Caco-2 (cell line): ENCODE data around the gene EPHB1. TPM values are rescaled to one million over a fixed set of nuclear protein-coding genes. Genes with fewer than 3 reads are reported as not detected.

ENCODE experiments used
- BruUV-seq: library from RNA; stranded (reverse); fragments of 400-500 nt; replicated peaks from 2 replicates; lab custom pipeline; 2021; lab: Mats Ljungman, UMichigan
- CTCF ChIA-PET: fragments of 300-600 bp; sonication (Branson Sonifier 250); formaldehyde crosslinking; loops from one replicate; lab custom pipeline; 2022; ENCODE audit warnings: antibody characterized with exemption; lab: Charles Lee
- POLR2A ChIA-PET: fragments of 300-600 bp; sonication (Branson Sonifier 250); formaldehyde crosslinking; loops from one replicate; lab custom pipeline; 2022; ENCODE audit warnings: antibody characterized with exemption; lab: Charles Lee
- DNase-seq, 2 experiments: peaks; one replicate each; pipeline versions ENCODE4 v3.0.0 to v3.0.0-alpha.2; 2020 to 2022
- H3K27me3 ChIP-seq: replicated peaks from 2 replicates; pipeline ENCODE4 v1.6.0; 2011; ENCODE audit warnings: low read length; ENCODE audit not compliant: control insufficient read depth, insufficient read depth
- H3K36me3 ChIP-seq: 2 replicates; pipeline ENCODE4 v1.5.1; 2011; ENCODE audit warnings: low read length; ENCODE audit not compliant: control insufficient read depth, insufficient read depth
- H3K4me1 ChIP-seq: fragments of 250-450 bp; sonication (Bioruptor Pico); 2 replicates; pipeline ENCODE4 v1.5.1; 2020; ENCODE audit warnings: mild to moderate bottlenecking
- H3K4me3 ChIP-seq: 2 replicates; pipeline ENCODE4 v1.5.1; 2011; ENCODE audit warnings: low read depth, mild to moderate bottlenecking, control low read depth, low read length
- H3K9me3 ChIP-seq: fragments of 250-450 bp; sonication (Bioruptor Pico); 2 replicates; pipeline ENCODE4 v1.5.1; 2020; ENCODE audit warnings: mild to moderate bottlenecking, moderate library complexity
- H3K27ac Mint-ChIP-seq: one replicate; pipeline ENCODE4 v1.8.0; 2022; ENCODE audit warnings: mixed read lengths; ENCODE audit not compliant: unreplicated experiment
- H3K27me3 Mint-ChIP-seq: one replicate; pipeline ENCODE4 v1.8.0; 2022; ENCODE audit warnings: mixed read lengths; ENCODE audit not compliant: insufficient read depth, unreplicated experiment
- H3K36me3 Mint-ChIP-seq: one replicate; pipeline ENCODE4 v1.8.0; 2022; ENCODE audit warnings: mild to moderate bottlenecking, mixed read lengths; ENCODE audit not compliant: insufficient read depth, unreplicated experiment
- H3K4me1 Mint-ChIP-seq: one replicate; pipeline ENCODE4 v1.8.0; 2022; ENCODE audit warnings: low read depth, mixed read lengths; ENCODE audit not compliant: unreplicated experiment
- H3K4me3 Mint-ChIP-seq: one replicate; pipeline ENCODE4 v1.8.0; 2022; ENCODE audit warnings: mild to moderate bottlenecking, moderate library complexity, mixed read lengths; ENCODE audit not compliant: unreplicated experiment
- H3K9me3 Mint-ChIP-seq: one replicate; pipeline ENCODE4 v1.8.0; 2022; ENCODE audit warnings: mixed read lengths; ENCODE audit not compliant: unreplicated experiment
- intact Hi-C: fragments of 100-400 bp; cut with micrococcal nuclease; formaldehyde crosslinking; loops from one replicate; pipeline ENCODE4 v1.10.0; 2022; ENCODE audit not compliant: unreplicated experiment
- total RNA-seq: library from RNA; stranded (reverse); gene quantifications from 2 replicates; pipeline ENCODE4 v1.2.3, GENCODE V29; 2022
- TF ChIP-seq, protein P1 (sequence below), 2 experiments: fragments of 200-600 bp in 1 of 2; IDR thresholded peaks; 1 replicate in 1 of 2; 2 replicates in 1 of 2; pipeline versions ENCODE4 v1.5.1 to v1.8.0; 2011 to 2022; ENCODE audit warnings: antibody characterized with exemption in 1 of 2, control low read depth in 1 of 2, inconsistent platforms in 1 of 2, low read depth in 1 of 2, low read length in 1 of 2, mild to moderate bottlenecking in 1 of 2, moderate library complexity in 1 of 2; ENCODE audit not compliant: insufficient read depth in 1 of 2, severe bottlenecking in 1 of 2, unreplicated experiment in 1 of 2

The EPHB1 gene
- total RNA-seq, 1 experiment from 2014 or later: 2.3 TPM

DNA sequence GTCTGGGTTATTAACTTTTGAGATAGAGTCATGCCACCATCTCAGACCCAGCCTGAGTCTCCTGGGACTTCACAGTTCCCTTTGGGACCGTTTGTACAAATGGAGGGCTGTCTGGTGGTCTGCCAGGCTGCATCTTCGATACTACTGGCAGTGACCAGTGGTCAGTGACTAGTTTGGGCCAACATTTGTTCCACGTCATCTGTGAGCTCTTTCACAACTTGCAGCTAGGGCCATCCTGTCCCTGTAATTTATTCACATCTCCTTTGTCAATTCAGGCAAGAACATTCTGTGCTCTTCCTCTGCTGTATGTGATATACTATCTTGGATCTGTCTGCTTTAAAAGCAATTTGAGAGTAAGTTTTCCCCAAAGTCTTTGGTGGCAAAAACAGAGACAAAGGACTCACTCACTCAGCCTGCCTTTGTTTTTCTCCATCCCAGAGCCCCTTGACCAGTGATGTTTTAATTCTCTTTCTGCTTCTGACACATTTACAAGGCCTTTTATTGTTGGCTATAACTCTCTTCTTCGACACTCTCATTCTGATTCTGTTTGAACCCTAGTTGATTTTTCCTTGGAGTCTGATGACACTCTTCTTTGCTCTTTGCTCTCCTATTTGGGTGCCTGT is 353.4 kb downstream of the EPHB1 start:
- TF ChIP-seq, protein P1, sequence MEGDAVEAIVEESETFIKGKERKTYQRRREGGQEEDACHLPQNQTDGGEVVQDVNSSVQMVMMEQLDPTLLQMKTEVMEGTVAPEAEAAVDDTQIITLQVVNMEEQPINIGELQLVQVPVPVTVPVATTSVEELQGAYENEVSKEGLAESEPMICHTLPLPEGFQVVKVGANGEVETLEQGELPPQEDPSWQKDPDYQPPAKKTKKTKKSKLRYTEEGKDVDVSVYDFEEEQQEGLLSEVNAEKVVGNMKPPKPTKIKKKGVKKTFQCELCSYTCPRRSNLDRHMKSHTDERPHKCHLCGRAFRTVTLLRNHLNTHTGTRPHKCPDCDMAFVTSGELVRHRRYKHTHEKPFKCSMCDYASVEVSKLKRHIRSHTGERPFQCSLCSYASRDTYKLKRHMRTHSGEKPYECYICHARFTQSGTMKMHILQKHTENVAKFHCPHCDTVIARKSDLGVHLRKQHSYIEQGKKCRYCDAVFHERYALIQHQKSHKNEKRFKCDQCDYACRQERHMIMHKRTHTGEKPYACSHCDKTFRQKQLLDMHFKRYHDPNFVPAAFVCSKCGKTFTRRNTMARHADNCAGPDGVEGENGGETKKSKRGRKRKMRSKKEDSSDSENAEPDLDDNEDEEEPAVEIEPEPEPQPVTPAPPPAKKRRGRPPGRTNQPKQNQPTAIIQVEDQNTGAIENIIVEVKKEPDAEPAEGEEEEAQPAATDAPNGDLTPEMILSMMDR (IDR thresholded peaks at IDR 0.05; ENCODE audit: insufficient read depth in 1 of 2, low read depth in 1 of 2, low read length in 1 of 2, severe bottlenecking in 1 of 2, unreplicated experiment in 1 of 2): no peak
- ChIA-PET POLR2A (no interaction called here), CTCF (no interaction called here)
- Histone ChIP-seq H3K9me3 (no peaks in the 10 kb centered on the region), H3K36me3 (no peaks in the 10 kb centered on the region), H3K27me3 (no peaks in the 10 kb centered on the region), H3K4me3 (no peak overlapping the region), H3K4me1 (no peaks in the 10 kb centered on the region)
- Mint-ChIP-seq H3K9me3 (no peaks in the 10 kb centered on the region), H3K4me1 (no peaks in the 10 kb centered on the region), H3K27me3 (peaks cover 12% of the 10 kb centered on the region), H3K36me3 (no peaks in the 10 kb centered on the region), H3K4me3 (no peak overlapping the region), H3K27ac (no peak overlapping the region)
- BruUV-seq: no TSS peak
- no peak for DNase-seq
- intact Hi-C loops: no loop called here

DNA sequence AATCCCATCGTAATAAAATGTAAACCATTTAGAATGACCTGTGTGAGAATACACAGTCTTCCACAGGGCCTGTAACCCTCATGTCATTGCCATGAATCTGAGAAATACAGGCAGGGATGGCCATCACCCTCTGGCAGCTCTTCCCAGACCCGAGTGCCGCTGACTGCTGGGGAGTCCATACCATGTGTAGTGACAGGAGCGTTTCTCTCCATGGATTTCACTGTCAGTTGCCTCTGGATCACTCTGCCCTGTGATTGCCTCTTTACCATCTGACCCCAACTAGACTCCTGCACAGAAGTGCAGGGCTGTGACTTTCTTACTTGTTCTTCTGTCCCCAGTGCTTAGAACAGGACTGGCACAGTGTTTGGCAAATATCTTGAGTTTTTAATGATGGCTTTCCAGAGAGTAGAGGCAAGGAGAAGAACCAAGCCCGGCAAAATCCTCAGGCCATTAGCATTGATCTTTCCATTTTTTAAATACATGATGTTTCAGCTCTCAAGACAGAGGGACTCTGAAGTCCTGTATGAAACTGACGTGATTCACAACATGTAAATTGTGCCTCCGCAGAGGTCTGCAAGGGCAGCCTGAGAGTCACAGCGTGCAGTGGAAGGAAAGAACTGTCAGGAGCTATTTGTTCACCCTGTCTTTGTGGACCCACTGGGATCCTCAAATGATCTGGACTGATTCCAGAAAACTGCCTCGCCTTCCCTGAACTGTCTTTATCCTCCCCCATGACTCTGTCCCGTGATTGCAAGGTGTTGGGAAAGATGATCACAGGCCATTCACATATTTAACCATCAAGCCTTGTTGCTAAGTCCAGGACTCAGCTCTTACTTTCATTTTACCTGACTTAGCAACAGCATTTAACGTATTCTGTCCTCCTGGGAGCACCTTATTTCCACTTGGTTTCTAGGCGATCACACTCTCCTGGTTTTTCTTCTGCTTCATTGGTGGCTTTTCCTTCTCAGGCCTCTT is 354.9 kb downstream of the EPHB1 start:
- Mint-ChIP-seq H3K27me3 (peaks cover 20% of the 10 kb centered on the region), H3K4me1 (no peaks in the 10 kb centered on the region), H3K4me3 (no peak overlapping the region), H3K36me3 (no peaks in the 10 kb centered on the region), H3K27ac (no peak overlapping the region), H3K9me3 (no peaks in the 10 kb centered on the region)
- no peaks in the 10 kb centered on the region for H3K36me3 ChIP-seq
- no peak for DNase-seq
- CTCF ChIA-PET: no interaction called here
- H3K27me3 ChIP-seq: no peaks in the 10 kb centered on the region
- no peaks in the 10 kb centered on the region for H3K9me3 ChIP-seq
- BruUV-seq: no TSS peak
- TF ChIP-seq, protein P1 (IDR thresholded peaks at IDR 0.05; ENCODE audit: insufficient read depth in 1 of 2, low read depth in 1 of 2, low read length in 1 of 2, severe bottlenecking in 1 of 2, unreplicated experiment in 1 of 2): no peak
- intact Hi-C loops: no loop called here
- H3K4me1 ChIP-seq: no peaks in the 10 kb centered on the region
- POLR2A ChIA-PET: no interaction called here
- no peak overlapping the region for H3K4me3 ChIP-seq

DNA sequence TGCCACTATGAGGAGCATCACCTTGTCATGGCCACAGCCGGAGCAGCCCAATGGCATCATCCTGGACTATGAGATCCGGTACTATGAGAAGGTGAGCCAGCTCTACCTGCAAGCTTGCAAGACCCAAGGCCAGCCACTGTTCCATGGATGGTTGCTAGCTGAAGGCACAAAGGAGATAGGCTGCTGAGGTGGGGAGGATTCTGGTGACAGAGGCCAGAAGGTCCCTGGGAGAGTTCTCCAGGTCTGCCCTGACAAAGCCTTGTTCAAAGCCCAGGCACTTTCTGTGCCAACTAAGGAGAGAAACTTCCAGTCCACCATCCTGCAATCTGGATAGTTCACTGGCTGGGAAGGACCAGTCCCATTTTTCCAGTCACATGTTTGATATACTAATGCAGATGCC is 359.1 kb downstream of the EPHB1 start:
- no peak overlapping the region for H3K4me3 ChIP-seq
- no peaks in the 10 kb centered on the region for H3K27me3 ChIP-seq
- Mint-ChIP-seq H3K27me3 (peaks cover 20% of the 10 kb centered on the region), H3K4me1 (no peaks in the 10 kb centered on the region), H3K36me3 (no peaks in the 10 kb centered on the region), H3K9me3 (no peaks in the 10 kb centered on the region), H3K4me3 (no peak overlapping the region), H3K27ac (no peak overlapping the region)
- intact Hi-C loops: no loop called here
- TF ChIP-seq, protein P1 (IDR thresholded peaks at IDR 0.05; ENCODE audit: insufficient read depth in 1 of 2, low read depth in 1 of 2, low read length in 1 of 2, severe bottlenecking in 1 of 2, unreplicated experiment in 1 of 2): no peak
- H3K9me3 ChIP-seq: no peaks in the 10 kb centered on the region
- no TSS peak for BruUV-seq
- no peaks in the 10 kb centered on the region for H3K36me3 ChIP-seq
- ChIA-PET POLR2A (no interaction called here), CTCF (no interaction called here)
- DNase-seq: no peak
- no peaks in the 10 kb centered on the region for H3K4me1 ChIP-seq
